NB4 (cell line): ENCODE measurements around the gene RTKN2.

ENCODE experiments used
- MAX ChIP-seq: IDR thresholded peaks from 2 replicates; pipeline ENCODE4 v1.6.1; 2011; ENCODE audit warnings: low read depth, low read length
- POLR2A ChIP-seq: IDR thresholded peaks from 2 replicates; pipeline ENCODE4 v1.6.1; 2011; ENCODE audit warnings: mild to moderate bottlenecking; ENCODE audit not compliant: insufficient read length; ENCODE audit errors: extremely low read depth

GRCh38 chr10:62268027-62268398 lies 631 bp downstream of the RTKN2 start:
- TF ChIP-seq POLR2A (no peak), MAX (no peak)
